Omental fat pad (tissue), 4 donors: Measurements from ENCODE around the gene FAM221A. TPM values are rescaled to one million over a fixed set of nuclear protein-coding genes. Genes with fewer than 3 reads are reported as not detected.

Experiments
- ATAC-seq: fragments of 150-250 bp; one replicate; pipeline ENCODE4 v1.9.1; 2016; ENCODE audit warnings: mild to moderate bottlenecking, moderate library complexity; ENCODE audit not compliant: low FRiP score
- DNase-seq: peaks from one replicate; pipeline ENCODE4 v3.0.0-alpha.2; 2019; ENCODE audit warnings: low spot score
- small RNA-seq: library from RNA; depleted of rRNA; stranded (forward); fragments of <200 nt; gene quantifications from one replicate; pipeline ENCODE3, GENCODE V24; 2016
- total RNA-seq, 4 donors: library from RNA; depleted of rRNA; stranded (reverse); fragments of >200 nt; gene quantifications; one replicate each; pipeline ENCODE4 v1.1.0, GENCODE V29; 2016
- TF ChIP-seq, protein P1 (sequence below), 3 donors: fragments of 450-650 bp; IDR thresholded peaks; one replicate each; pipeline ENCODE4 v1.5.1; 2016 to 2017; ENCODE audit warnings: antibody characterized with exemption in 3 of 3, mild to moderate bottlenecking in 3 of 3, moderate library complexity in 2 of 3

FAM221A gene
- total RNA-seq, 4 donors from 2014 or later = 8.5 to 18.3 (median 13.8) TPM

DNA sequence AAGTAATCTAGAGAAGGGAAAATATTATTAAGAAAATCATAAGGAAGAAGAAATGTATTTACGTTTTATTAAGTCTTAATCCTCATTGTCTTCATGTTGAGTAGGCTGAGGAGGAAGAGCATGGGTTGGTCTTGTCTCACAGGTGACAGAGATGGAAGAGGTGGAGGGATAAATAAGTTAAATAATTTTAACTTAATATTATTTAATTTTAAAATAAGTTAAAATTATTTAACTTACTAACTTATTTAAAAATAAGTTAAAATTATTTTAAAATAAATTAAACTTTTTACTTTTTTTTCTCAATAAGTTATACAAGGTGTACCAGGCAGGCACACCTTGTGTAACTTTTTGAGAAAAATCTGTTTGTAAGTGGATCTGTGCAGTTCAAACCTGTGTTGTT, 66.6 kb downstream of the FAM221A start:
- TF ChIP-seq, protein P1, sequence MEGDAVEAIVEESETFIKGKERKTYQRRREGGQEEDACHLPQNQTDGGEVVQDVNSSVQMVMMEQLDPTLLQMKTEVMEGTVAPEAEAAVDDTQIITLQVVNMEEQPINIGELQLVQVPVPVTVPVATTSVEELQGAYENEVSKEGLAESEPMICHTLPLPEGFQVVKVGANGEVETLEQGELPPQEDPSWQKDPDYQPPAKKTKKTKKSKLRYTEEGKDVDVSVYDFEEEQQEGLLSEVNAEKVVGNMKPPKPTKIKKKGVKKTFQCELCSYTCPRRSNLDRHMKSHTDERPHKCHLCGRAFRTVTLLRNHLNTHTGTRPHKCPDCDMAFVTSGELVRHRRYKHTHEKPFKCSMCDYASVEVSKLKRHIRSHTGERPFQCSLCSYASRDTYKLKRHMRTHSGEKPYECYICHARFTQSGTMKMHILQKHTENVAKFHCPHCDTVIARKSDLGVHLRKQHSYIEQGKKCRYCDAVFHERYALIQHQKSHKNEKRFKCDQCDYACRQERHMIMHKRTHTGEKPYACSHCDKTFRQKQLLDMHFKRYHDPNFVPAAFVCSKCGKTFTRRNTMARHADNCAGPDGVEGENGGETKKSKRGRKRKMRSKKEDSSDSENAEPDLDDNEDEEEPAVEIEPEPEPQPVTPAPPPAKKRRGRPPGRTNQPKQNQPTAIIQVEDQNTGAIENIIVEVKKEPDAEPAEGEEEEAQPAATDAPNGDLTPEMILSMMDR (IDR thresholded peaks at IDR 0.05) = no peak
- no peak for DNase-seq
- ATAC-seq = no peak

DNA sequence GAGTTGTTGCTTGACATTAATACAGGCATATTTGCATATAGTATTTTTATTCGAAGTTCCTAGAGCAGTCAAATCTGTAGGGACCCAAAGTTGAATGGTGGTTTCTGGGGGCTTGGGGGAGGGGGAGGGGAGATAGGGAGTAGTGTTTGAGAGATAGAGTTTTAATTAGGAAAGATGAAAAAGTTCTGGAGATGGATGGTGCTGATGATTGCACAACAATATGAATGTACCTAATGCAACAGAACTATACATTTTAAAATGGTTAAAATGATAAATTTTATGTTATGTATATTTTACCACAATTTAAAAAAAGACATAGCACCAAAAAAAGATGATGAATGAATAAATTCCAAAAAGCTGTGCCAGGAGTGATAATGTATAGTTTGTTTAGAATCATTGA, 71.9 kb downstream of the FAM221A start:
- no peak for ATAC-seq
- DNase-seq = no peak
- TF ChIP-seq, protein P1 (IDR thresholded peaks at IDR 0.05) = no peak

Small RNAs within 50 kb of the gene (small RNA-seq; reads per million reads assigned to genes)
- not detected for gene AC006026.2

Other genes starting within 250 kb of the FAM221A start
- 1 to 10 TPM in 2 of 4 donors, under 1 TPM in 2; 0.32 to 2.3 (median 1.4) TPM for gene IGF2BP3, start 209.7 kb upstream of the FAM221A start, total RNA-seq
- 10 to 100 TPM; 33.5 to 59.7 (median 40.7) TPM for gene TRA2A, start 148.2 kb upstream of the FAM221A start, total RNA-seq
- 10 to 100 TPM; 11.0 to 23.6 (median 14.2) TPM for gene CCDC126, start 82.8 kb upstream of the FAM221A start, total RNA-seq
- gene STK31, start 30.0 kb downstream of the FAM221A start, total RNA-seq = under 1 TPM; 0.19 to 0.84 (median 0.34) TPM